GM18498 (cell line): ENCODE data around the gene CLTA.
A peak's percentile ranks its signal among the peaks of the same experiment; 100 is the strongest.
"Not testable (repeated sequence)": the region's sequence is repeated elsewhere in the genome, so short reads cannot be mapped to it uniquely, and the experiment has no call there.

Experiments
- ATAC-seq: cut with Tn5 transposase; IDR thresholded peaks from one replicate; pipeline ENCODE4 v1.9.1; 2021; ENCODE audit warnings: mild to moderate bottlenecking, moderate library complexity; ENCODE audit not compliant: unreplicated experiment

Gene CLTA

GRCh38 chr9:36156116-36156515 is 34.6 kb upstream of the CLTA start:
- ATAC-seq: no peak

- ATAC-seq: no peak
Observed at GRCh38 chr9:36158122-36158521, 32.6 kb upstream of the CLTA start.

GRCh38 chr9:36158917-36159316 is 31.8 kb upstream of the CLTA start:
- no peak for ATAC-seq

DNA sequence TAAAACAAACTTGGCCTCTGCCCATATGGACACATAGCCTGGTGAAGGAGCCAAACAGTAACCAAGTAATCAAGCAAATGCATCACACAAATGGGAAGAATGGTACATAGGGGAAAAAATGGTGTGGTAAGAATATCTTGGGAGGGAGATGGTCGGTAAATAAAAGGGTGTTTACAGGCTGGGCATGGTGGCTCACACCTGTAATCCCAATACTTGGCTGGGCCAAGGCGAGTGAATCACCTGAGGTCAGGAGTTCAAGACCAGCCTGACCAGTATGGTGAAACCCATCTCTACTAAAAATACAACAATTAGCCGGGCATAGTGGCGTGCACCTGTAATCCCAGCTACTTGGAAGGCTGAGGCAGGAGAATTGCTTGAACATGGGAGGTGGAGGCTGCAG is 31.2 kb upstream of the CLTA start:
- not testable (repeated sequence) for ATAC-seq

DNA sequence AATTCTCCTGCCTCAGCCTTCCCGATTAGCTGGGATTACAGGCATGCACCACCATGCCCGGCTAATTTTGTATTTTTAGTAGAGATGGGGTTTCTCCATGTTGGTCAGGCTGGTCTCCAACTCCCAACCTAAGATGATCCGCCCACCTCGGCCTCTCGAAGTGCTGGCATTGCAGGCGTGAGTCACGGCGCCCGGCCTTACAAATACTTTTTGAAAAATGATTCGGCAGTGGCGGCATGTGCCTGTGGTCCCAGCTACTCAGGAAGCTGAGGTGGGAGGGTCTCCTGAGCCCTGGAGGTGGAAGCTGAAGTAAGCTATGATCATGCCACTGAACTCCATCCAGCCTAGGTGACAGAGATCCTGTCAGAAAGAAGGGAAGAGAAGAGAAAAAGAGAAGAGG is 30.6 kb upstream of the CLTA start:
- ATAC-seq: not testable (repeated sequence)

- ATAC-seq: no peak
Observed at GRCh38 chr9:36161187-36161586, 29.5 kb upstream of the CLTA start.

DNA sequence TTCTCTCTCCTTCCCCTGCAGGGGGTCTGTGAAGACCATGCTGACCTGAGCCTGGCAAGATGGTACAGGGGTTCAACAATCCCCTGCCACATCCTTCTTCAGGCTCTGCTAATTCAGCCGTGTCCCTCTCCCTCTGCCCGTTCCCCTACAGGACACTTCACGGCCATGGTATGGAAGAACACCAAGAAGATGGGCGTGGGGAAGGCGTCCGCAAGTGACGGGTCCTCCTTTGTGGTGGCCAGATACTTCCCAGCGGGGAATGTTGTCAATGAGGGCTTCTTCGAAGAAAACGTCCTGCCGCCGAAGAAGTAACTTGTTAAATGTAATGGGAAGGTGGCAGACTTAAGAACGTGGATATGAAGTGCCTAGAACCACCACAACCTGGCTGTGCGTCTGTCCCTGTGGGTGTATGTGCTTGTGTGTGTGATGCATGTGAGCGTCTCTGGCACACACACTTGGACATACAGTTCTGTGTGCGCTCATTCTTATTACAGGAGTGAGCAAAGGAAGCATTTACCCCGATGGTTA is 28.4 kb upstream of the CLTA start:
- no peak for ATAC-seq

- ATAC-seq: no peak
Observed at GRCh38 chr9:36163049-36163785, 27.5 kb upstream of the CLTA start.

DNA sequence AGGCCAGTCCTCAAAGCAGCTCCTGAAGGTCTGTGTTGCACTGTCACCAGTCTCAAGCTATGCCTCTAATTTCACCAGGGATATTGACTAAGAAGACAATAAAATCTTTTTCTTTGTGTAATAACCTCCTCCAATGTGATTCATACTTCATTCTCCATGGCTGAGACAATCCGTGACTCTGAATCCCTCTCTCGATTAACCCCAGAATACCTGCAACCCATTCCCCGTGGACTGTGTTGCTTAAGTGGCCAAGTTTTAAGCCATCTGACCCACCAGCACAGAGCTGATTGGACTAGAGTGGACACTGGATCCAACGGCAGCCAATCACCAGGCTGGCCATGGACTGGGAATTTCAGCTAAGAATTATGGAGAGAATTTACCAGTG is 26.9 kb upstream of the CLTA start:
- ATAC-seq: no peak

- no peak for ATAC-seq
Observed at GRCh38 chr9:36164372-36164771, 26.3 kb upstream of the CLTA start.

- ATAC-seq: no peak
Observed at GRCh38 chr9:36164989-36165388, 25.7 kb upstream of the CLTA start.

DNA sequence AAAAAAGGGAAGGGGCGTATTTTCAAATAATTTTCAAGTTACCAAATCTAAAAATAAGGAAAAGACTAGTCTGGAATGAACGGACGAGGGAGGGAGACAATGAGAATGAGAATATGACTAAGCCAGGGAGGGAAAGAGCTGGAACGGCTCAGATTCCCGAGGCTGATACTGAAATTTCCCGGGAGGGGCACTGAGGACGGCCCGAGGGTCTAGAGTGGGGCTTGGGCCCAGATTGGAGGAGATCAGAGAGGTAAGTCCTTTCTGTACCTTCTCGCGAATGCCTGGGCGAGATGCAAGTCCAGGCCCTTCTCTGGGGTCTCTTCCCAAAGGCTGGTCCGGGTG is 24.9 kb upstream of the CLTA start:
- no peak for ATAC-seq

GRCh38 chr9:36166168-36166927 is 24.4 kb upstream of the CLTA start:
- peak; percentile 94 for ATAC-seq

DNA sequence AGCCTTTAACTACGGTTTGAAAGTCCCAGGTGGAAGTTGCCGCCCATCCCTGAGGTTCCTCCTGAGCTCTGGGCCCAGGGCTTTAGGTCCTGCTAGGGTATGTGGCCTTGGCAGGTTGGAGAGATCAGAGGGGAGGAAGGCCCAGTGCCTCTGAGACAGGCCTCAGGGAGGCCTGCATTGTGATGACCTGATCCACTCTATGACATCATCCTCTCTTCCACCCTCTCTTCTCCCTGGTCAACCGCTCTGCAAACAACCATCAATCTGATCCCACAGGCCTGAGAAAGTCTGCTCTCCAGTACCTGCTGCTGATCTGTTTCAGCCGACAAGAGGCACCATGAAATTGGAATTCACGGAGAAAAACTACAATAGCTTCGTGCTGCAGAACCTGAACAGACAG is 21.6 kb upstream of the CLTA start, which contains the start of gene CCIN:
Gene CCIN (plus strand): TSS at position 223 of the 400 bp plus-strand sequence. CDS start 115 bp downstream, at position 338.
- no peak for ATAC-seq

- ATAC-seq: no peak
Observed at GRCh38 chr9:36169708-36170107, 21.0 kb upstream of the CLTA start.

GRCh38 chr9:36170531-36170930 is 20.2 kb upstream of the CLTA start:
- ATAC-seq: no peak

GRCh38 chr9:36173861-36174260 is 16.9 kb upstream of the CLTA start:
- ATAC-seq: no peak

GRCh38 chr9:36174271-36174670 is 16.4 kb upstream of the CLTA start:
- no peak for ATAC-seq

DNA sequence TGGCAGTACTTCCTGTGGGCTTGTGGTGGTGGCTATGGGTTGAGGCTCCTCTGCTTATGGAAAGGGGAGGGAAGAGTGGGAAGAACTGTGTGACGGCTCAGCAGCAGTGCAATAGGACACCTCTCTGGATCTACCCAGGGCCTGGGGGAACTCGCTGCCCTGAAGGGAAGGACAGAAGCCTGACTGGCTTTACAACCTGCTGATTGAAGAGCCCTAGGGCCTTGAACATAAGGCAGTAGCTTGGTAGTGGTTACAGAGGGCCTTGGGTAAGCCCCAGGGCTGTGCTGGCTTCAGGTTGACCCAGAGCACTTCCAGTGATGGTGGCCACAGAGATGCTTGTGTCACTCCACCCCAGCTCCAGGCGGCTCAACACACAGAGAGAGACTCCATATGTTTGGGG is 16.0 kb upstream of the CLTA start:
- ATAC-seq: no peak

- not testable (repeated sequence) for ATAC-seq
Observed at GRCh38 chr9:36175209-36175608, 15.5 kb upstream of the CLTA start.

DNA sequence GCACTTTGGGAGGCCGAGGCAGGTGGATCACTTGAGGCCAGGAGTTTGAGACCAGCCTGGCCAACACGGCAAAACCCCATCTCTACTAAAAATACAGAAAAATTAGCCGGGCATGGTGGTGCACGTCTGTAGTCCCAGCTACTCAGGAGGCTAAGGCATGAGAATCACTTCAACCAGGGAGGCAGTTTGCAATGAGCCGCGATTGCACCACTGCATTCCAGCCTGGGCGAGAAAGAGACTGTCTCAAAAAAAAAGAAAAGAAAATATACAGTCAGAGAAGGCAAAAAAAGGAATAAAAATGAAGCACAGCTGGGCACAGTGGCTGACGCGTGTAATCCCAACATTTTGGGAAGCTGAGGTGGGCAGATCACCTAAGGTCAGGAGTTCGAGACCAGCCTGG is 14.2 kb upstream of the CLTA start:
- ATAC-seq: not testable (repeated sequence)

DNA sequence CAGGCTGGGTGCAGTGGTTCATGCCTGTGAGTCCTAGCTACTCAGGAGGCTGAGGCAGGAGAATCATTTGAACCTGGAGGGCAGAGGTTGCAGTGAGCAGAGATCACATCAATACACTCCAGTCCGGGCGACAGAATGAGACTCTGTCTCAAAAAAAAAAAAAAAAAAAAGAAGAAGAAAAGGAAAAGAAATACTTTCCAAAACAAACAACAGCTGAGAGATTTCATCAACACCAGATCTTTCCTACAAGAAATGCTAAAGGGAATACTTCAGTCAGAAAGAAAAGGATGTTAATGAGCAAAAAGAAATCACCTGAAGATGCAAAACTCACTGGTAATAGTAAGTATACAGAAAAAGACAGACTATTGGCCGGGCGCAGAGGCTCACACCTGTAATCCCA is 13.2 kb upstream of the CLTA start:
- no peak for ATAC-seq
